ENCODE results near the gene FCF1.
A peak's percentile ranks its signal among the peaks of the same experiment; 100 is the strongest.

FCF1 gene

DNA sequence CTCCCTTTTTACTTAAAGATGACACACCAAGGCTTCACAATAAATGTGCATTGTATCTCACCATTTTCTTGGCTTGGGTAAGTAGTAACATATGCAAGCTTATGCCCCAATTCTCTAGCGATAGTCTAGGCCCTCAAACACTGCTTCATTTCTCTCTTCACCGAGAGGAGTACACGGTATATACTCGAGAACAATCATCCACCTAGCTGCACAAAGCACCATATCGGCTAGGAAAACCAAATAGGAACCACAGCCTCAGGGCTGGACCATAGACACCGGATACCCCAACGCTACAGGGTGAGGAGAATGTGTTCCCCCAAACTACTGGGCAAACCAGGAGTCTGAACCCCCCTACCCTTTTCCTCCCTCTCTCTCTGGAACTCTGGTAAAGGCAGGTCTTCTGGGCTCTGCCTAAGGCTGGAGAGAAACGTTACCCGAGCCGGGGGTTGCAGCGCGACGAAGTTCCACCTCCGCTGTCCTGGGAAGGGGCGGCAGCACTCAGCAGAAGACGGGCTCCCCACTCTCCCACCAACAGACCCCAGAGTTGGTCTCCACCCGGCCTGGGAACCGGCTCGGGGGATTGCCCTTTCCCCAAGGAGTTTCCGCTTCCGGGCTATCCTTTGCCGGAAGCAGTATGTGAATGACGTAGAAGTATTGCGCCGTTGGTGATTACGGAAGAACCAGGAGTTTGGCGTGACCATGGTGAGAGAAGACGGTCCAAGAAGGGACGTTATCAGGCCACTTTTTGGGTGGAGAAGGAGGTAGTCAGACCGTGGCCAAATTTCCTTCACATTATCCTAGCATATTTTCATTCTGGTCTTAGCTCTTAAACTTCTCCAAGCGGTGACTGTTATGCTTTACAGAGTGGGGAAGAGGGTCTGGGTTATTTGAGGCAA, at the start of gene FCF1, which contains the start of gene AREL1:
Gene FCF1 (plus strand): TSS at position 646 of the 896 bp plus-strand sequence. CDS start 54 bp downstream, at position 700.
Gene AREL1 (minus strand): TSS at position 582 of the 896 bp plus-strand sequence. CDS start 27,465 bp downstream, outside the sequence.
- peak; percentile 88 for DNase-seq
- in situ Hi-C loops (cut with MboI; ENCODE audit: low pct_unique_long_range_greater_than_20kb, low sequenced_read_pairs): no loop called here

DNA sequence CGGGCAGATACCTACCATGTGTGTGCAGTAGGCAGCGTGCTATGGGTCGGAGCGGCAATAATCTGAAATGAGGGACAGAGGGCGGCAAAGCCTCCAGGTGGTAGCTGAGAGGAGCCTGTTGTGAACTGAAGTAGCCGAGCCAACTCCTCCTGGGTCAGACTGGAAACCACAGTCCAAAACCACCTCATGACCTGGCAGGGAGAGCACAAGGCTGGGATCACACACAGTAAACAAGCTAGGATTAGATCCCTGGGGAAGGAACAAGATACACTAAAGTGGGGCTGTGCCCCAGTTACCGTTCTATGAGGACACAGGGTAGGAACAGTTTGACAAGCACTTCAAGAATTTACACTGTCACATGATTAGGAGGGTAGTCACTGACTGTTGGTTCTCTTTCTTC, 49.1 kb upstream of the FCF1 start:
- in situ Hi-C loops (cut with MboI; ENCODE audit: low pct_unique_long_range_greater_than_20kb, low sequenced_read_pairs): no loop called here
- DNase-seq: no peak

GRCh38 chr14:74664717-74665116, 48.2 kb upstream of the FCF1 start:
- no peak for DNase-seq
- in situ Hi-C loops (cut with MboI; ENCODE audit: low pct_unique_long_range_greater_than_20kb, low sequenced_read_pairs): no loop called here

- DNase-seq: no peak
Measured at GRCh38 chr14:74667758-74668157, 45.2 kb upstream of the FCF1 start.

GRCh38 chr14:74669256-74669655, 43.7 kb upstream of the FCF1 start:
- in situ Hi-C loops (cut with MboI; ENCODE audit: low pct_unique_long_range_greater_than_20kb, low sequenced_read_pairs): no loop called here
- DNase-seq: no peak

More at GRCh38 chr14:74667758-74668157, 45.2 kb upstream of the FCF1 start:
- in situ Hi-C loops (cut with MboI; ENCODE audit: low pct_unique_long_range_greater_than_20kb, low sequenced_read_pairs): no loop called here

GRCh38 chr14:74669846-74670245, 43.1 kb upstream of the FCF1 start:
- DNase-seq: no peak
- in situ Hi-C loops (cut with MboI; ENCODE audit: low pct_unique_long_range_greater_than_20kb, low sequenced_read_pairs): no loop called here

- in situ Hi-C loops (cut with MboI; ENCODE audit: low pct_unique_long_range_greater_than_20kb, low sequenced_read_pairs): no loop called here
- no peak for DNase-seq
Measured at GRCh38 chr14:74670726-74671411, 42.1 kb upstream of the FCF1 start.

DNA sequence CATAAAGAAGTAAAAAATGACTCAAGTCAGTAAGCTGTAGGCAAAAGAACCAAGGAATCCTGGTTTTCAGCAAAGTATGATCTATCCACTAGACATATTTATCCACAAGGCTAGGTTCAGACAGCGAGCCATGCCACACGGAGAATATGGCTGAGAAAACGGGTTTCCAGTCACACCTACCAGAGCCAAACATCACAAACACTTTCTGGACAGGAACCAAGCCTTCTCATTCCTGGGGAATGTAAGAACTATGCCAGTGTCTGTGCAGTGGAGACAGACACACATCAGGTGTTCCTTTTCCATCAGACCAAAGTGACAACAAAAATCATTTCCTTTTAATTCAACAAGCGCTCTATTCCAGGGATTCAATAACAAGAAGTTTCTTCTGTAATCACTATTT, 41.2 kb upstream of the FCF1 start:
- no peak for DNase-seq
- in situ Hi-C loops (cut with MboI; ENCODE audit: low pct_unique_long_range_greater_than_20kb, low sequenced_read_pairs): no loop called here

DNA sequence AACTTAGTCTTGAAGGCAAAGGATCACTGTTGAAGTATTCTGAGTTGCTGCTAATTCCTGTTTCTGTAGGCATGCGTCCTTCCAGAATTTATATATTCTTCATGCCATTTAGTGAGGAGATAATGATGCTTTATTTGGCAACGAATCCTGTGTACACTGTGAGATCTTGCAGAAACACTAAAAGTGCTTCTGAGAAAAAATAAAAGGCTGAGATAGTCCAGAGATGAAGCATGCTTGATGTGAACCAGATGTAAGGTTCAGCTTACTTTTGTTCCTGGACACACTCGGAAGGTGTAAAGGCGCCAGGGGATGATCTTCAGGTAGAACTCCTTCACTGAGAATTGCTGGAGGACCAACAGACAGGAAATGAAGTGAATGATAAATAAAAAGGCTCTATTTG, 39.2 kb upstream of the FCF1 start:
- no peak for DNase-seq
- in situ Hi-C loops (cut with MboI; ENCODE audit: low pct_unique_long_range_greater_than_20kb, low sequenced_read_pairs): no loop called here

GRCh38 chr14:74675219-74675618, 37.7 kb upstream of the FCF1 start:
- in situ Hi-C loops (cut with MboI; ENCODE audit: low pct_unique_long_range_greater_than_20kb, low sequenced_read_pairs): no loop called here
- DNase-seq: no peak

- in situ Hi-C loops (cut with MboI; ENCODE audit: low pct_unique_long_range_greater_than_20kb, low sequenced_read_pairs): no loop called here
- DNase-seq: no peak
Measured at GRCh38 chr14:74682169-74682952, 30.6 kb upstream of the FCF1 start.

- in situ Hi-C loops (cut with MboI; ENCODE audit: low pct_unique_long_range_greater_than_20kb, low sequenced_read_pairs): no loop called here
- peak; percentile 64 for DNase-seq
Measured at GRCh38 chr14:74683406-74683805, 29.5 kb upstream of the FCF1 start.

- in situ Hi-C loops (cut with MboI; ENCODE audit: low pct_unique_long_range_greater_than_20kb, low sequenced_read_pairs): no loop called here
- peak; percentile 85 for DNase-seq
Measured at GRCh38 chr14:74684434-74684833, 28.5 kb upstream of the FCF1 start.

GRCh38 chr14:74685056-74685455, 27.9 kb upstream of the FCF1 start:
- in situ Hi-C loops (cut with MboI; ENCODE audit: low pct_unique_long_range_greater_than_20kb, low sequenced_read_pairs): no loop called here
- peak; percentile 78 for DNase-seq

DNA sequence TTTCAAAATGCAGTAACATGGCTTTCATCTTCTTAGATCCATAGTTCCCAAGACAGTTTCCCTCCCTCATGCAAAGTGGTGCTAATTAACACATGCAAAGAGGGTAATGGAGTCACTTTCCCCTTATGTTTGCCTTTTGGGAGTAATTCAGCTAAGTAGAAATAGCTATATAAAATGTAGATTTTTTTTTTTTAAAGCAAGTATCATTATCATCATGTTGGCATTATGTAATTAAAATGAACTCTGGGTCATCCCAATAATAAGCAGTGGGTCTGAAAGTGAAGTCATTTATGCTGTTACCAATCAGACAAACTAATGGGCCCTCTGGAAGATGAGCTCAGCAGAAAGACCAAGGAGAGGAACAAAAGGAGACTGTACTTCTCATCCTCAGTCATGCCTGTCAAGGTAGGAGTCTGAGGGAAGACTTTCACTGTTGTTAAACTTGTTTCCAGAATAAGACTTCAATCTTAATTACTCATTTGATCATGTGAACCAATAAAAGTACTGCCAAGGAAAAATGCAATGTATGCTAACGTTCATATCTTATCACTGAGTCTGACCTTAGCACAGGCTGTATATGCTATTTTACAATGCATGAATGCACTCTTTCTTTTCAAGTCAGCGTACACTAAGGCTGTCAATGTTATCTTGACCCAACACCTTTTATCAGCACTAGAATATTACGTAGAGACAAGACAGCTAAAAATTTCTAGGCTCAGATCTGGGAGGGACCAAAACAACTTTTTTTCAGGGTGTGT, 26.8 kb upstream of the FCF1 start:
- in situ Hi-C loops (cut with MboI; ENCODE audit: low pct_unique_long_range_greater_than_20kb, low sequenced_read_pairs): no loop called here
- no peak for DNase-seq

DNA sequence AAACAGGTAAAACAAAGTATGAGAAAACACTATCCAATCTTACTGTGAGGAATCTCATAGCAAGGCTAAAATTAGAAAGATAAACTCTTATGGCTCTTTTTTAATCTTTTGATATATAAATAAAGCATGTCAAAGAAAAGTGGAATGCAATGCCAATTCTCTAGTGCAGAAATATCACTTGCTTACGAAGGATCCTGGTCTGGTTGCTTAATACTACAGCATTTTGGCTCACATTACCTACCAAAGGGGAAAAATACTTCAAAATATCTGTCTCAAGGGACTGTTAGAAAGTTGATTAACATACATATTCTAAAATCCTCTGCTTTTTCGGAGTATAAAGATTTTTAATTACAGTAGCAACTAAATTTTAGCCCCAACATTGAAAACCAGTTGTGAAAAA, 21.5 kb upstream of the FCF1 start:
- in situ Hi-C loops (cut with MboI; ENCODE audit: low pct_unique_long_range_greater_than_20kb, low sequenced_read_pairs): no loop called here
- no peak for DNase-seq

GRCh38 chr14:74693191-74693590, 19.8 kb upstream of the FCF1 start:
- DNase-seq: no peak
- in situ Hi-C loops (cut with MboI; ENCODE audit: low pct_unique_long_range_greater_than_20kb, low sequenced_read_pairs): no loop called here

GRCh38 chr14:74695406-74695805, 17.5 kb upstream of the FCF1 start:
- peak; percentile 41 for DNase-seq
- in situ Hi-C loops (cut with MboI; ENCODE audit: low pct_unique_long_range_greater_than_20kb, low sequenced_read_pairs): no loop called here

DNA sequence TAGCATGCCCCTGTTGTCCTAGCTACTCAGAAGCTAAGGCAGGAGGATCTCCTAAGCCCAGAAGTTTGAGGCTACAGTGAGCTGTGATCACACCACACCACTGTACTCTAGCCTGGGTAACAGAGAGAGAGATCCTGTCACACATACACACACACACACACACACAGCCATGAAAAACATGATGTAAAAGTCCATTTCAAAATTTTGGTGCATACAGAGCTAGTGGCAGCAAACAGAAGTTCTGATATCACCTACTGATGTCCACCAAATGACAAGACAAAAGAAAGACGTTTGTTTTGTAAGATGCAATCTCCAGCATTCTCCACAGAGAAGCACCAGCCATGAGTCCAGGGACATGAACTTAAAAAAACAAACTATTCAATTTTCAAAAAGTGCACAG, 15.9 kb upstream of the FCF1 start:
- in situ Hi-C loops (cut with MboI; ENCODE audit: low pct_unique_long_range_greater_than_20kb, low sequenced_read_pairs): no loop called here
- no peak for DNase-seq
